ENCODE measurements around the gene TCF12.

The TCF12 gene

DNA sequence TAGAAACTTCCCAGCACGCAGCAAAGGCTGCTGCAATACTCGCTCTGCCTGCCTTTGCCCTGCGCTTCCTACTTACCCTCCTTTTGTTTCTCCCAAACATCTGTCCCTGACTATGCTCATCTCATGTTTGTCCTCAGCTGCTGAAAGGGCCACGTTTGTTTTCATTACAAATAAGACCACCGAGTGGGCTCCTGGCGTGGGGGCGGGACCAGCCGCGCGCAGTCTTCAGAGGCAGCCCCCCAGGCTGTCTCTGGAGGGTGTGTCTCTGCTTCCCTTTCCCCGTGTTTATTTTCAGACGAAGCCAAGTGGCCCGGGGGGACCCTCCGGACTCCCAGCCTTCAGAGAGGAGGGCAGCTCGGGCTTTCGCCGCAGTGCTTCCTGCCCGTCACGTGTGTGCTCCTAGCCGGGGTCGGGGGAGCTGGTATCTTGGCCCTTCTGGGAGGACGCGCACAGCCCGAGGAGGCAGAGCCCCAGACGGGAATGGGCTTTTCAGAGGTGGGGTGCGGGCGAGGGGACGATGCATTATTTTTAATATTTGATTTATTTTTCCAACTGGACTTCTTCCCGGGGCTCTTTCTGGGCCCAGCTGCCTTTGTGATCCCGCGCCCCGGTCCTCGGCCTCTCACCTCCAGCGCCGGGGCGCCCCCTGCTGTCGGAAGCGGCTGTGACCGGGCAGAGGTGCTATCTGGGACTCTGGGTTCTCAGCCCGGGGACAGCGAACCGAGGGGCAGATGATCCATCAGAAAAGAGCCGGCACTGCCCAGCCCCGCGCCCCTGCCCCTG lies 387.9 kb downstream of the TCF12 start:
- peak; percentile 70 to 75 for DNase-seq

DNA sequence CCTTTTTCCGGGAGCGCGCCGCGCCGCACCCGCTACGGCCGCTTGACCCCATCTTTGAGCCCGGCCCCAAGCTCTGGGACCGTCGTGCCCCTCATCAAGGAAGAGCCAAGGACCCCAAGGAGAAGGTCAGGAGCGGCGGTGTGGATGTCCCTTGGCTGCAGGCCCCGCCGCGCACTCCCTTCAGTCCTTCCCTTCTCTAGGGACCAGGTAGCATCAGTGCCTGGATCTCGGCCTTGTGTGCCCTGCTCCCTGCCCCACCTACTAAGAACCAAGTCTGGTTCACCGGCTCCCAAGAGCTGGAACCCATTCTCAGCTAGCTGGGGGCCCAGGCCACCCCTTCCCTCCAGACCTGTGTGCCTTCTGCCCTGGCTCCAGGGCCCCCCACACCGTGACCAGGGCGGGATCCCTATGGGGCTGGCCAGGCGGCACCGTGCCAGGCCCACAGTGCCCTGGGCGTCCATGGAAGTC lies 388.5 kb downstream of the TCF12 start:
- no peak for DNase-seq

- DNase-seq, result no peak
These were observed 389.2 kb downstream of the TCF12 start for GRCh38 chr15:57307527-57308169.

DNA sequence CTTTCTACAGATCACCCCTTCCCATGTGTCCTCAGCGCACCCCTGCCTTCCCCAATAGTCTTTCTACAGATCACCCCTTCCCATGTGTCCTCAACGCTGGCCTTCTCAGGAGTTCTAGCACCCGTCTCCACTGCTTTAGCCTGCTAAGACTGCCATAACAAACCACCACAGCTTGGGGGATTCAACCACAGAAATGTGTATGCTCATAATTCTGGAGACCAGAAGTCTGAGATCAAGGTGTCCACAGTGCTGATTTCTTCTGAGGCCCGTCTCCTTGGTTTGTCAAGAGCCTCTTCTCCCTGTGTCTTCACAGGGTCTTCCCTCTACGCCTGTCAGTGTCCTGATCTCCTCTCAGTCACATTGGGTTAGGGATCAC lies 389.7 kb downstream of the TCF12 start:
- no peak for DNase-seq

DNA sequence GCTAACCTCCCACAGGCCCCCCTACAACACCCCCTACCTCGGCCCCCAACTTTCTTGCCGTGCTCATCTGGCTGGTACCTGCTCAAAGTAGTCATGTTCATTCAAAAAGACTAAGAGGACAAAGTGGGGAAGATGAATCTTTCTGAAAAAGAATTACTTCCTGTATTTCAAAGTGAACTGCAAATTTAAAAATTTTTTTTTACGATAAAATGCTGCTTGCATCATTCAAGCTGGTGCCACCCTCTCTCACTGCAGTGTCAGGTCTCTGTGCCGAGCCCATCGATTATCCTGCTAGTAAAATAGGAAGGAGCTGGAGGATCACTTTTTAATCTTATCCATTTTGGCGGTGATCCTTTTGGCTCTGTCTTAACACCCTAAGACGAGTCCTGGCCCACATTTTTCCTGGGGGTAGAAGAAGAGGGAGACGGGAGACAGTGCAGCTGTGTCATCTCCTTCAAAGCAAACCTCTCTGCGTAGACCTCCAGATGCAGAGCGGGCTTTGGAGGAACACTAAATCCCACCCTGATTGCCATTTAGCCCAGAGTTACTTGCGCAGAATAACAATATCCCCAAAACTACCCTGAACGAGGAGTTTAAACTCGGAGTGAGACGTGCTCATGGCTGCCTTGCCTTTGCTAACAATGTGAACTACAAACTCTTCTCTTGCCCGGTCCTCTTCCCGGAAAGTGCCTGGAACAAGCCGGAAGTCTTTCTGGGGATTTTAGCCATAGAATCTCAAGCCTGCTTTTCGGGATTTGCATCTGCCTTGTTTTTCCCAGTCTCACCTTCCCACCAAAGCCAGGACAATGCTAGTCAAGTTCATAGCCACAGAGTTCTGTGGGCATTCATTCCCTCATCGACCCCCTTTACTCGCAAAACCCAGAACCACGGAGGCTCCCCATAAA lies 391.7 kb downstream of the TCF12 start:
- DNase-seq, result no peak

DNA sequence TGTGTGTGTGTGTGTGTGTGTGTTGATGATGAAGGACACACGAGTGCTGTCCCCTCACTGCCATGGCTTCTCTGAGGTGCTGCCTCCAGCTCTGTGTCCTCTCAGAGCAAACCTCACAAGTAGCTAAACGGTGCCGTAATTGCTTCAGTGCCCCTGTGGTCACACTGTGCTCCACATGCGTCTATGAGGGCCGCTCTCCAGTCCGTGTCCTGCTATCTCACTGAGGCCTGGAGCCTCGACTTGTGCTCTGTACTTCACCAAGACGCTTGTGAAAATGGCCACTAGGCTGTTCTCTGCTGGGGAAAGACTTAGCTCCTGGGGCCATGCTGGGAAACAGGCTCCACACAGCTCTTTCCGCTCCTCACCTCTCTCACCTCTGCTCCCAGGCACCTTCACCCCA lies 392.4 kb downstream of the TCF12 start:
- no peak for DNase-seq

DNA sequence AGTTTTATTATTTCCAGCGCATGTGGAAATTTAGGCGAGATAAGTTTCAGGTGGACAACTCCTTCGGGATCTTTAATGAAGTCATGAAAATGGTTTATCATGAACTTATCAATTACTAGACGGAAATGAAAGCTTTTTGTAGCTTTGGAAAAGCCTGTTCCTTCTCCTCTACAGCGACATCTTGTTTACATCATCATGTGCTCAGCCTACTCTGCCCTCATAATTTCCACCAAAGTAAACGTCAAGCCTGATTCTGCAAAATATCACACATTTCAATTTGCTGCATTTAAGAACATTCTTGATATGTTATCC lies 393.5 kb downstream of the TCF12 start:
- no peak for DNase-seq

- no peak for DNase-seq
These were observed 394.1 kb downstream of the TCF12 start for GRCh38 chr15:57312318-57313133.

GRCh38 chr15:57313134-57313483 lies 394.7 kb downstream of the TCF12 start:
- no peak for DNase-seq

DNA sequence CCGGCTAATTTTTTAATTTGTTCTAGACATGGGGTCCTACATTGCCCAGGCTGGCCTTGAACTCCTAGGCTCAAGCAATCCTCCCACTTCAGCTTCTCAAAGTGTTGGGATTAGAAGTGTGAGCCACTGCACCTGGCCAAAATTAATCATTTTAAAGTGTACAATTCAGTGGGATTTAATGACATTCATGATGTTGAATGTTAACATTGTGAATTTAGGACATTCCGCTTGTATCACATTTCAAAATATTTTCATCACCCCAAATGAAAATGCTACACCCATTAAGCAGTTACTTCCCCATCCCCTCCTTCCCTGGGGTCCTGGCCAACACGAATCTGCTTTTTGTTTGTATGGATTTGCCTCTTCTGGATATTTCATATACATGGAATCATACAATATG lies 395.8 kb downstream of the TCF12 start:
- no peak for DNase-seq

- DNase-seq, result no peak
These were observed 398.0 kb downstream of the TCF12 start for GRCh38 chr15:57316451-57316850.

GRCh38 chr15:57319226-57319918 lies 400.9 kb downstream of the TCF12 start:
- no peak for DNase-seq

GRCh38 chr15:57319919-57320560 lies 401.6 kb downstream of the TCF12 start:
- DNase-seq, result no peak

DNA sequence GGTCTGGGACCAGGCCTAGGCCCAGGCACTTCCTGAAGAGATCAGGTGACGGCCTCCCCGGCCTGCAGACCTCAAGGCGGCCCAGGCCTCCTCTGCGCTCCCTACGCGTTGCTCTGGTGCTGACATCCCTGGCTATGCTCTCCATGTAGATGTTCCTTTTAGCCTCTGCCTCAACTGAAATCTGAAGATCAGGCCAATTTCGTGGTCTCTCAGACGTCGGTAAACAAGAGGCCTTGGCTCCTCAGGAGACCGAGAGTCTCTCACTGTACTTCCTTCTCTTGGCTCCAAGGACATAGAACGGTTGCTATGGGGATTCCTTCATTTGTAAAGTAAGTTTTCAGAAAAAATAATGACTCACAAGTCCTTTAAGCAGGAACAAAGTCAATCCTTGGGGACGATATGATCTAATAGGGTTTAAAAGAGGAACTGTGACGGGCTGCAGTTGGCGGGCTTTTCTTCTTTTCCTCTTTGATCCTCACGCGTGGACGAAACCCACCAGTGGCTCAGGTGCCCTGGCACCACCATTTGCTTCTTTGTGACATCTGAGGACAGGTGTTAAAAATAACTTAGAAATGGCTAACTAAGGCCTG lies 402.3 kb downstream of the TCF12 start:
- no peak for DNase-seq

GRCh38 chr15:57321485-57321884 lies 403.0 kb downstream of the TCF12 start:
- DNase-seq, result no peak

GRCh38 chr15:57321973-57322601 lies 403.6 kb downstream of the TCF12 start:
- DNase-seq, result no peak

DNA sequence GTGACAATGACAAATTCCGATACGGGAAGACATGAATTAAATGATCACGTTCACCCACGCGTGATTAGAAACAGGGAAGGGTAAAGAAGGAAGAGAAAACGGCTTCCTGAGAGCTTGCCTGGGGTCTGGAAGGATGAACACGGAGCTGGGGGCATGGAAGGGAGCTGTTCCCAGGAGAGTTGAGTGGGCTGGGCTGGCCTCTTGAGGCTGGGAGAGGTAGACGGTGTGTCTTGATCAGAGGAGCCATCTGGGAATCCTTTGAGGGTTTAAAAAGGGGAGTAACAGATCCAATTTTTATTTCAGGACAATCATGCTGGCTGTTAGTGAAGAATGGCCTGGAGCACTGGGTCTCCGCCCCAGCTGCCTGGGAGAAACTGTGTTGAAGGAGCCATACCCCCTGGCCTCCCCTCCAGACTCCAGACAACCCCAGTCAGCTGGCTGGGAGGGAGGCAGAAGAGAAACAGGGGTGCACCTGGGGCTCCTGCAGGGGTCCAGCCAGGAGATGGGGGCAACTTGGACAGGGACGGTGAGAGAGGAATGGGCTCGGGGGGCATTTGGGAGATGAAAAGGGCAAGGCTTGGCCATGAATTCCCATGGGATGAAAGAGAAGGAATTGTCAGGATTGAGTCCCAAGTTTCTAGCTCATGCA lies 404.3 kb downstream of the TCF12 start:
- no peak for DNase-seq

DNA sequence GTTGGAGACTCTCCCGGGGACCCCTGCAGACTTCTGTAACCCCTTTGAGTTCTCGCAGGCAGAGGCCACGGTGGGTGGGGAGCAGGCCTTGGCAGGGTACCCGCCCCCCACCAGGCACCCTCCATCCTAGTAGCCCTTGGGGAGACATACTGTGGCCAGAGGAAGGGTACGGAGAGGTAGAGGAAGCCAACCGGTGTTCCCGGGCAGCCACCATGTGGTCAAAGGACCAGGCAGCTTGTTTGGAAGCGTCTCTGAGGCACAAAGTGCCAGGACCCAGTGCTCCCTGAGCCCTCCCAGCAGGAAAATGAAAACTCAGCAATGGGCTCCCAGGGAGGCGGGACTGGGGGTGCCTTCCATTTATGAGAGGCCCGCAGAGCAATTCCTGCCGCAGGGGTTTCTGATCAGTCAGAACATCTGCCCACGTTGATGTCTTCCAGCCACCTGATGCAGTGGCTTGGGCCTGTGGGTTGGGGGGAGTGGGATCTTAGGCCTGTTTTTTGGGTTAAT lies 404.9 kb downstream of the TCF12 start:
- DNase-seq, result no peak

GRCh38 chr15:57323806-57324589 lies 405.6 kb downstream of the TCF12 start:
- peak in 1 of 2 donors; percentile 18 for DNase-seq
